Endometrium (tissue), 2 donors: Measurements from ENCODE around the gene MAPKAPK3.

Experiments
- FAIRE-seq: peaks from 2 replicates; lab custom pipeline; 2012; peaks lifted over from hg19 to GRCh38; lab: Jason Lieb, UNC
- donor health status: control.
- donor health status: control.

Gene MAPKAPK3

GRCh38 chr3:50617096-50617791 lies at the start of gene MAPKAPK3:
MAPKAPK3 (plus strand) TSS chr3:50617151; CDS start chr3:50617566, 415 bp downstream.
- FAIRE-seq, result no peak

- FAIRE-seq, result peak; percentile 82
These were observed 49.4 kb upstream of the MAPKAPK3 start, which contains the start of gene C3orf18 for GRCh38 chr3:50567386-50568167. C3orf18 (minus strand) TSS chr3:50567747; CDS start chr3:50565699, 2,048 bp downstream.

GRCh38 chr3:50568947-50569749 lies 47.8 kb upstream of the MAPKAPK3 start, which contains the start of gene HEMK1:
HEMK1 (plus strand) TSS chr3:50569522; CDS start chr3:50571105, 1,583 bp downstream.
- FAIRE-seq, result peak; percentile 88

GRCh38 chr3:50570508-50571279 lies 46.3 kb upstream of the MAPKAPK3 start:
- no peak for FAIRE-seq

- FAIRE-seq, result no peak
These were observed 45.5 kb upstream of the MAPKAPK3 start for GRCh38 chr3:50571486-50571885.

- no peak for FAIRE-seq
These were observed 44.8 kb upstream of the MAPKAPK3 start for GRCh38 chr3:50572158-50572557.

- FAIRE-seq, result no peak
These were observed 44.1 kb upstream of the MAPKAPK3 start for GRCh38 chr3:50572801-50573371.

GRCh38 chr3:50573566-50574443 lies 43.1 kb upstream of the MAPKAPK3 start:
- no peak for FAIRE-seq

GRCh38 chr3:50574444-50574831 lies 42.5 kb upstream of the MAPKAPK3 start:
- FAIRE-seq, result no peak

- no peak for FAIRE-seq
These were observed 41.6 kb upstream of the MAPKAPK3 start for GRCh38 chr3:50575372-50575771.

GRCh38 chr3:50577348-50577747 lies 39.6 kb upstream of the MAPKAPK3 start:
- FAIRE-seq, result no peak

GRCh38 chr3:50580683-50581458 lies 36.1 kb upstream of the MAPKAPK3 start:
- FAIRE-seq, result no peak

GRCh38 chr3:50581459-50581842 lies 35.5 kb upstream of the MAPKAPK3 start:
- FAIRE-seq, result no peak

GRCh38 chr3:50582083-50582482 lies 34.9 kb upstream of the MAPKAPK3 start:
- FAIRE-seq, result no peak

GRCh38 chr3:50583897-50584296 lies 33.1 kb upstream of the MAPKAPK3 start:
- FAIRE-seq, result no peak

- no peak for FAIRE-seq
These were observed 32.6 kb upstream of the MAPKAPK3 start for GRCh38 chr3:50584391-50584790.

- FAIRE-seq, result no peak
These were observed 30.8 kb upstream of the MAPKAPK3 start for GRCh38 chr3:50585919-50586762.

- FAIRE-seq, result no peak
These were observed 30.2 kb upstream of the MAPKAPK3 start for GRCh38 chr3:50586763-50587070.

- no peak for FAIRE-seq
These were observed 29.6 kb upstream of the MAPKAPK3 start for GRCh38 chr3:50587373-50587772.
